ENCODE measurements around the gene ANGPT4.

Gene ANGPT4

GRCh38 chr20:879626-880025 is 36.5 kb downstream of the ANGPT4 start:
- Histone ChIP-seq H3K36me3 (no peaks in the 10 kb centered on the region), H3K27ac (no peak overlapping the region), H4K20me1 (peaks cover 34% of the 10 kb centered on the region; the same call in 1 of the 2 replicates), H3K9ac (no peak overlapping the region), H3K9me3 (no peaks in the 10 kb centered on the region), H3K4me3 (no peak overlapping the region), H3K4me2 (no peak overlapping the region), H3K27me3 (no peaks in the 10 kb centered on the region), H3K4me1 (peaks cover 6% of the 10 kb centered on the region)
- TF ChIP-seq Cebpa-rat (IDR thresholded peaks at IDR 0.05), result no peak

- H3K4me3 ChIP-seq, result no peak overlapping the region
- H3K4me1 ChIP-seq, result no peaks in the 10 kb centered on the region
- TF ChIP-seq Cebpa-rat (IDR thresholded peaks at IDR 0.05), result no peak
- peaks cover 25% of the 10 kb centered on the region; the same call in 1 of the 2 replicates for H4K20me1 ChIP-seq
- no peaks in the 10 kb centered on the region for H3K9me3 ChIP-seq
- no peak overlapping the region for H3K9ac ChIP-seq
- no peaks in the 10 kb centered on the region for H3K36me3 ChIP-seq
- H3K27ac ChIP-seq, result no peak overlapping the region
- H3K4me2 ChIP-seq, result no peak overlapping the region
- H3K27me3 ChIP-seq, result no peaks in the 10 kb centered on the region
These were observed 37.4 kb downstream of the ANGPT4 start for GRCh38 chr20:878511-879307.

GRCh38 chr20:877814-878213 is 38.3 kb downstream of the ANGPT4 start:
- Histone ChIP-seq H3K9me3 (no peaks in the 10 kb centered on the region), H3K4me2 (no peak overlapping the region), H3K27ac (no peak overlapping the region), H3K4me3 (no peak overlapping the region), H4K20me1 (peaks cover 18% of the 10 kb centered on the region; the same call in 1 of the 2 replicates), H3K27me3 (no peaks in the 10 kb centered on the region), H3K4me1 (no peaks in the 10 kb centered on the region), H3K36me3 (no peaks in the 10 kb centered on the region), H3K9ac (no peak overlapping the region)
- TF ChIP-seq Cebpa-rat (IDR thresholded peaks at IDR 0.05), result no peak

- peaks cover 17% of the 10 kb centered on the region; the same call in 1 of the 2 replicates for H4K20me1 ChIP-seq
These were observed 41.0 kb downstream of the ANGPT4 start for GRCh38 chr20:875115-875514.

GRCh38 chr20:873875-874607 is 42.1 kb downstream of the ANGPT4 start:
- Histone ChIP-seq H3K9ac (no peak overlapping the region), H4K20me1 (peaks cover 10% of the 10 kb centered on the region; the same call in 1 of the 2 replicates), H3K27me3 (no peaks in the 10 kb centered on the region), H3K36me3 (no peaks in the 10 kb centered on the region), H3K4me3 (no peak overlapping the region), H3K4me1 (no peaks in the 10 kb centered on the region), H3K4me2 (no peak overlapping the region), H3K27ac (no peak overlapping the region), H3K9me3 (no peaks in the 10 kb centered on the region)
- TF ChIP-seq Cebpa-rat (IDR thresholded peaks at IDR 0.05), result no peak

More at GRCh38 chr20:875115-875514, 41.0 kb downstream of the ANGPT4 start:
- no peaks in the 10 kb centered on the region for H3K9me3 ChIP-seq
- no peak overlapping the region for H3K27ac ChIP-seq
- H3K27me3 ChIP-seq, result no peaks in the 10 kb centered on the region
- H3K4me1 ChIP-seq, result no peaks in the 10 kb centered on the region
- TF ChIP-seq Cebpa-rat (IDR thresholded peaks at IDR 0.05), result no peak
- no peak overlapping the region for H3K4me2 ChIP-seq
- no peaks in the 10 kb centered on the region for H3K36me3 ChIP-seq
- no peak overlapping the region for H3K9ac ChIP-seq
- no peak overlapping the region for H3K4me3 ChIP-seq

- no peak overlapping the region for H3K4me3 ChIP-seq
- H3K9me3 ChIP-seq, result no peaks in the 10 kb centered on the region
- TF ChIP-seq Cebpa-rat (IDR thresholded peaks at IDR 0.05), result no peak
- no peaks in the 10 kb centered on the region for H3K4me1 ChIP-seq
- no peaks in the 10 kb centered on the region for H3K27me3 ChIP-seq
- no peak overlapping the region for H3K9ac ChIP-seq
- peaks cover 5% of the 10 kb centered on the region; the same call in 1 of the 2 replicates for H4K20me1 ChIP-seq
- no peaks in the 10 kb centered on the region for H3K36me3 ChIP-seq
- H3K4me2 ChIP-seq, result no peak overlapping the region
- no peak overlapping the region for H3K27ac ChIP-seq
These were observed 43.1 kb downstream of the ANGPT4 start for GRCh38 chr20:872855-873520.

- no peaks in the 10 kb centered on the region for H3K27me3 ChIP-seq
- H3K4me1 ChIP-seq, result no peaks in the 10 kb centered on the region
- TF ChIP-seq Cebpa-rat (IDR thresholded peaks at IDR 0.05), result no peak
- H3K9me3 ChIP-seq, result no peaks in the 10 kb centered on the region
- H3K27ac ChIP-seq, result no peak overlapping the region
- H3K36me3 ChIP-seq, result no peaks in the 10 kb centered on the region
- H4K20me1 ChIP-seq, result no peaks in the 10 kb centered on the region
- H3K9ac ChIP-seq, result no peak overlapping the region
- H3K4me3 ChIP-seq, result no peak overlapping the region
- H3K4me2 ChIP-seq, result no peak overlapping the region
These were observed 44.2 kb downstream of the ANGPT4 start for GRCh38 chr20:871948-872347.

GRCh38 chr20:871436-871835 is 44.7 kb downstream of the ANGPT4 start:
- no peak overlapping the region for H3K9ac ChIP-seq
- no peaks in the 10 kb centered on the region for H4K20me1 ChIP-seq
- no peaks in the 10 kb centered on the region for H3K36me3 ChIP-seq
- no peak overlapping the region for H3K4me3 ChIP-seq
- no peaks in the 10 kb centered on the region for H3K9me3 ChIP-seq
- no peak for TF ChIP-seq Cebpa-rat (IDR thresholded peaks at IDR 0.05)
- H3K4me2 ChIP-seq, result no peak overlapping the region
- no peaks in the 10 kb centered on the region for H3K27me3 ChIP-seq
- H3K4me1 ChIP-seq, result no peaks in the 10 kb centered on the region
- H3K27ac ChIP-seq, result no peak overlapping the region

GRCh38 chr20:870758-871157 is 45.4 kb downstream of the ANGPT4 start:
- Histone ChIP-seq H3K9ac (no peak overlapping the region), H3K9me3 (no peaks in the 10 kb centered on the region), H3K4me3 (no peak overlapping the region), H3K27ac (no peak overlapping the region), H3K36me3 (no peaks in the 10 kb centered on the region), H3K4me1 (no peaks in the 10 kb centered on the region), H3K4me2 (no peak overlapping the region), H3K27me3 (no peaks in the 10 kb centered on the region), H4K20me1 (no peaks in the 10 kb centered on the region)
- TF ChIP-seq Cebpa-rat (IDR thresholded peaks at IDR 0.05), result no peak

GRCh38 chr20:869606-870005 is 46.5 kb downstream of the ANGPT4 start:
- H3K4me3 ChIP-seq, result no peak overlapping the region
- no peak for TF ChIP-seq Cebpa-rat (IDR thresholded peaks at IDR 0.05)
- H3K27me3 ChIP-seq, result no peaks in the 10 kb centered on the region
- H4K20me1 ChIP-seq, result no peaks in the 10 kb centered on the region
- no peaks in the 10 kb centered on the region for H3K9me3 ChIP-seq
- no peaks in the 10 kb centered on the region for H3K36me3 ChIP-seq
- no peak overlapping the region for H3K4me2 ChIP-seq
- H3K9ac ChIP-seq, result no peak overlapping the region
- no peak overlapping the region for H3K27ac ChIP-seq
- no peaks in the 10 kb centered on the region for H3K4me1 ChIP-seq
